ENCODE results near the gene NPM1.

Gene NPM1

GRCh38 chr5:171428809-171429542 lies 41.3 kb downstream of the NPM1 start:
- H3K27ac ChIP-seq, result no peak overlapping the region
- TF ChIP-seq CTCF (IDR thresholded peaks at IDR 0.05) (no peak), ZFX (IDR thresholded peaks at IDR 0.05; ENCODE audit: borderline replicate concordance) (no peak)

GRCh38 chr5:171429543-171429910 lies 41.9 kb downstream of the NPM1 start:
- no peak for TF ChIP-seq CTCF (IDR thresholded peaks at IDR 0.05)
- no peak for TF ChIP-seq ZFX (IDR thresholded peaks at IDR 0.05; ENCODE audit: borderline replicate concordance)
- no peak overlapping the region for H3K27ac ChIP-seq

GRCh38 chr5:171431251-171431777 lies 43.7 kb downstream of the NPM1 start:
- TF ChIP-seq ZFX (IDR thresholded peaks at IDR 0.05; ENCODE audit: borderline replicate concordance), result no peak
- TF ChIP-seq CTCF (IDR thresholded peaks at IDR 0.05), result no peak
- H3K27ac ChIP-seq, result no peak overlapping the region

GRCh38 chr5:171432076-171432475 lies 44.4 kb downstream of the NPM1 start:
- no peak overlapping the region for H3K27ac ChIP-seq
- no peak for TF ChIP-seq ZFX (IDR thresholded peaks at IDR 0.05; ENCODE audit: borderline replicate concordance)
- no peak for TF ChIP-seq CTCF (IDR thresholded peaks at IDR 0.05)

GRCh38 chr5:171432583-171433351 lies 45.1 kb downstream of the NPM1 start:
- TF ChIP-seq CTCF (IDR thresholded peaks at IDR 0.05) (no peak), ZFX (IDR thresholded peaks at IDR 0.05; ENCODE audit: borderline replicate concordance) (no peak)
- no peak overlapping the region for H3K27ac ChIP-seq

DNA sequence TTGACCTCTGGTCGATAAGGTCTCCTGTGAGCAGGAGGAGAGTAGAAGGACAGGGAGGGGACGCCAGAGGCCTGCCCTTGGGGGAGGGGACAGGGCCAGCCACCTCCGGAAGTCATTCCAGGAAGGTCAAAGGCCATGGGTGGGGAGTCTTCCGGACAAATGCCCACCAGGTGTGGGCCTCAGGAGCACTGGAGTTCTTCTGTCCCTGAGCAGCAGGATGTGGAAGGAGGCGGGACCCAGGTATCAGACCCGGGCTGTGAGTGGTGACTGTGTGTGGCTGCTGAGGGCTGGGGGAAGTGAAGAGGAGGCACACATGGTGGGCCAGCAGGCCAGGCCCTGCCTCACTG lies 45.7 kb downstream of the NPM1 start:
- H3K27ac ChIP-seq, result no peak overlapping the region
- TF ChIP-seq ZFX (IDR thresholded peaks at IDR 0.05; ENCODE audit: borderline replicate concordance) (no peak), CTCF (IDR thresholded peaks at IDR 0.05) (no peak)
